CD4-positive, CD25-positive, alpha-beta regulatory T cell (primary cell): ENCODE results near the gene SLC5A9. TPM values are rescaled to one million over a fixed set of nuclear protein-coding genes. Genes with fewer than 3 reads are reported as not detected.
A peak's percentile ranks its signal among the peaks of the same experiment; 100 is the strongest.
"Not testable (repeated sequence)": the region's sequence is repeated elsewhere in the genome, so short reads cannot be mapped to it uniquely, and the experiment has no call there.

ENCODE experiments used
- ATAC-seq, 2 donors: fragments of 150-1000 bp; cut with Tn5 transposase; one replicate each; pipeline ENCODE4 v1.10.0; 2021; ENCODE audit warnings: low read depth in 2 of 2, moderate number of reproducible peaks in 2 of 2, moderate library complexity in 1 of 2
- DNase-seq, 3 donors: peaks; one replicate each; pipeline versions ENCODE4 v3.0.0 to v3.0.0-alpha.2; 2012 to 2022; ENCODE audit warnings: mixed read lengths in 1 of 3
- H3K27ac ChIP-seq: one replicate; pipeline ENCODE4 v1.7.0; 2013; ENCODE audit warnings: mild to moderate bottlenecking, low read length; ENCODE audit not compliant: insufficient read depth, poor library complexity, severe bottlenecking
- H3K27me3 ChIP-seq: one replicate; pipeline ENCODE4 v1.7.0; 2013; ENCODE audit warnings: low read length; ENCODE audit not compliant: control insufficient read depth, insufficient read depth
- H3K36me3 ChIP-seq: one replicate; pipeline ENCODE4 v1.7.0; 2013; ENCODE audit warnings: mild to moderate bottlenecking, low read length, moderate library complexity; ENCODE audit not compliant: control insufficient read depth, insufficient read depth
- H3K4me1 ChIP-seq: 2 replicates; pipeline ENCODE4 v1.7.0; 2013; ENCODE audit warnings: mild to moderate bottlenecking, low read length; ENCODE audit not compliant: insufficient read depth, control insufficient read depth, poor library complexity, severe bottlenecking
- H3K4me3 ChIP-seq: one replicate; pipeline ENCODE4 v1.7.0; 2013; ENCODE audit warnings: low read depth, mild to moderate bottlenecking, low read length, moderate library complexity
- H3K9me3 ChIP-seq, 2 experiments: 1 replicate in 1 of 2; 2 replicates in 1 of 2; pipeline ENCODE4 v1.7.0; 2013; ENCODE audit warnings: low read length in 2 of 2, mild to moderate bottlenecking in 1 of 2, moderate library complexity in 1 of 2; ENCODE audit not compliant: control insufficient read depth in 2 of 2
- H3K27ac Mint-ChIP-seq, 3 donors: one replicate each; pipeline ENCODE4 v1.8.0; 2020 to 2022; ENCODE audit warnings: mild to moderate bottlenecking in 3 of 3, mixed read lengths in 3 of 3, moderate library complexity in 2 of 3
- H3K27me3 Mint-ChIP-seq: one replicate; pipeline ENCODE4 v1.8.0; 2022; ENCODE audit warnings: mild to moderate bottlenecking, mixed read lengths
- H3K36me3 Mint-ChIP-seq: one replicate; pipeline ENCODE4 v1.8.0; 2020; ENCODE audit warnings: mixed read lengths
- H3K4me1 Mint-ChIP-seq, 4 donors: one replicate each; pipeline ENCODE4 v1.8.0; 2020 to 2022; ENCODE audit warnings: mixed read lengths in 4 of 4, mild to moderate bottlenecking in 1 of 4
- H3K4me3 Mint-ChIP-seq, 4 donors: one replicate each; pipeline ENCODE4 v1.8.0; 2020 to 2022; ENCODE audit warnings: mild to moderate bottlenecking in 4 of 4, mixed read lengths in 4 of 4, moderate library complexity in 3 of 4
- H3K9me3 Mint-ChIP-seq, 7 donors: one replicate each; pipeline ENCODE4 v1.8.0; 2020 to 2022; ENCODE audit warnings: mixed read lengths in 7 of 7, mild to moderate bottlenecking in 3 of 7, moderate library complexity in 2 of 7
- polyA plus RNA-seq, 4 donors: library from polyadenylated mRNA; unstranded; fragments of 300-500 nt; fragmentation: Illumina TruSeq; gene quantifications; one replicate each; pipeline ENCODE4 v1.2.3, GENCODE V29; 2021
- total RNA-seq: library from RNA; stranded (reverse); gene quantifications from one replicate; pipeline ENCODE4 v1.2.3, GENCODE V29; 2022

SLC5A9 gene
- total and polyA plus RNA-seq, 5 donors from 2014 or later = not detected

GRCh38 chr1:48205522-48205921 is 17.0 kb upstream of the SLC5A9 start:
- H3K27ac ChIP-seq = no peak overlapping the region
- no peaks in the 10 kb centered on the region for H3K36me3 ChIP-seq
- DNase-seq = no peak
- H3K9me3 ChIP-seq = no peaks in the 10 kb centered on the region
- no peaks in the 10 kb centered on the region for H3K9me3 Mint-ChIP-seq
- H3K4me1 Mint-ChIP-seq = peaks cover 0 to 4% (median 0%) of the 10 kb centered on the region in 4 donors
- no peak overlapping the region for H3K4me3 ChIP-seq
- no peaks in the 10 kb centered on the region for H3K36me3 Mint-ChIP-seq
- no peak for ATAC-seq
- H3K27me3 ChIP-seq = no peaks in the 10 kb centered on the region
- H3K27ac Mint-ChIP-seq = no peak overlapping the region
- H3K4me1 ChIP-seq = no peaks in the 10 kb centered on the region
- peaks cover 4% of the 10 kb centered on the region for H3K27me3 Mint-ChIP-seq
- H3K4me3 Mint-ChIP-seq = no peak overlapping the region

- no peak overlapping the region for H3K27ac Mint-ChIP-seq
- H3K4me3 Mint-ChIP-seq = no peak overlapping the region
- ATAC-seq = no peak
Measured at GRCh38 chr1:48206371-48206770, 16.1 kb upstream of the SLC5A9 start.

DNA sequence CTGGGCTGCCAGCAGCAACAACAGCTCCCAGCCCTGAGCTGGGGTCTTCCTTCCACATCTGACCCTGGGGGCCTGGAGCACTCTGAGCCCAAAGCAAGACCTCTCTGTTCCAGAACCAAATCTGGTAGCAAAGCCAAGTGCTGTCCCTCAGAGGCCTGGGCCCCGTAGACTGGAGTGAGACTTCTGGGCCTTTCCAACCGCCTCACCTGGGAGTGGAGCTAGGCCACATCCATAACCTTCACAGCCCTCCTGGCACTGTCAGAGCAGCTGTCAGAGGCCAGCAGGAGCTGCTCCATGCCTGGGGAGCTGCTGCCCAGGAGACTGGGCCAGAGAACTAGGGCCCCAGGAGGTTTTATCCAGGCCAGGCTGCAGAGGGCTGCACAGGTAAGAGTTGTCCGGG is 15.4 kb upstream of the SLC5A9 start:
- H3K27me3 ChIP-seq = no peaks in the 10 kb centered on the region
- Mint-ChIP-seq H3K27ac (no peak overlapping the region), H3K36me3 (no peaks in the 10 kb centered on the region), H3K4me3 (no peak overlapping the region), H3K4me1 (peaks cover 0 to 4% (median 0%) of the 10 kb centered on the region in 4 donors), H3K9me3 (peaks cover 0 to 2% (median 0%) of the 10 kb centered on the region in 7 donors), H3K27me3 (peaks cover 4% of the 10 kb centered on the region)
- H3K4me1 ChIP-seq = no peaks in the 10 kb centered on the region
- H3K27ac ChIP-seq = no peak overlapping the region
- no peak overlapping the region for H3K4me3 ChIP-seq
- ATAC-seq = no peak
- no peak for DNase-seq
- H3K9me3 ChIP-seq = no peaks in the 10 kb centered on the region
- H3K36me3 ChIP-seq = no peaks in the 10 kb centered on the region

More at GRCh38 chr1:48206371-48206770, 16.1 kb upstream of the SLC5A9 start:
- Histone ChIP-seq H3K27me3 (no peaks in the 10 kb centered on the region), H3K4me3 (no peak overlapping the region), H3K9me3 (no peaks in the 10 kb centered on the region), H3K4me1 (no peaks in the 10 kb centered on the region), H3K36me3 (no peaks in the 10 kb centered on the region), H3K27ac (no peak overlapping the region)
- Mint-ChIP-seq H3K27me3 (peaks cover 4% of the 10 kb centered on the region), H3K4me1 (peaks cover 0 to 4% (median 0%) of the 10 kb centered on the region in 4 donors), H3K36me3 (no peaks in the 10 kb centered on the region), H3K9me3 (peaks cover 0 to 2% (median 0%) of the 10 kb centered on the region in 7 donors)
- DNase-seq = no peak

DNA sequence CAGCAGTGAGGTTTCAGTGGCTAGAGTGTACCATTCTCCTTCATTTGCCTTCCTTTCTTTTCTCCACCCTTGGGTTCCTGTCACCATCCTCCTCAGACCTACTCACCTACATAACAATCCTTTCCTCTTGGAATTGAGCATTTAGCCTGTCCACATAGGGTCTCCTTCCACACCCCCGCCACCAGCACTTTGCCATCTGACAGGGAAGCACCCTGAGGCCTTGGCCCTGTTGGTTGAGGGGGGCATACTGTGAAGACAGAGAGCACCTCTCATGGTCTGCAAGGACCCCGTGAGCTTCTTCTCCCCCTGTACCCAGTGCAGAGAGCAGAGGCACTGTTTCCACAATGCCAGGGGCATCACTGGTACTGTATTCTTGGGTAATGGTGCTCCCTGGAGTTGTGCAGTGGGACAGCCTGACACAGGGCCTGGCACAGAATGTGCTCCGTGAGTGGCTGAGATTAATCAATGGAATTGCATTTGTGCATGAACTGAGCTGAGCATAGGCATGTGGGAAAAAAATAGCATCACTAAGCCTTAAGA is 14.9 kb upstream of the SLC5A9 start:
- Mint-ChIP-seq H3K27ac (no peak overlapping the region), H3K27me3 (peaks cover 5% of the 10 kb centered on the region), H3K4me3 (no peak overlapping the region), H3K4me1 (no peaks in the 10 kb centered on the region), H3K36me3 (no peaks in the 10 kb centered on the region), H3K9me3 (peaks cover 0 to 2% (median 0%) of the 10 kb centered on the region in 7 donors)
- Histone ChIP-seq H3K36me3 (no peaks in the 10 kb centered on the region), H3K4me3 (no peak overlapping the region), H3K27me3 (no peaks in the 10 kb centered on the region), H3K27ac (no peak overlapping the region), H3K9me3 (no peaks in the 10 kb centered on the region), H3K4me1 (no peaks in the 10 kb centered on the region)
- no peak for ATAC-seq
- DNase-seq = no peak

- DNase-seq (no peak), ATAC-seq (no peak)
- H3K9me3 Mint-ChIP-seq = peaks cover 0 to 2% (median 0%) of the 10 kb centered on the region in 7 donors
- H3K27me3 Mint-ChIP-seq = peaks cover 9% of the 10 kb centered on the region
- Histone ChIP-seq H3K4me1 (no peaks in the 10 kb centered on the region), H3K27me3 (no peaks in the 10 kb centered on the region), H3K27ac (no peak overlapping the region), H3K9me3 (no peaks in the 10 kb centered on the region), H3K4me3 (no peak overlapping the region), H3K36me3 (no peaks in the 10 kb centered on the region)
- H3K27ac Mint-ChIP-seq = no peak overlapping the region
- no peaks in the 10 kb centered on the region for H3K36me3 Mint-ChIP-seq
- no peak overlapping the region for H3K4me3 Mint-ChIP-seq
- no peaks in the 10 kb centered on the region for H3K4me1 Mint-ChIP-seq
Measured at GRCh38 chr1:48208251-48208650, 14.3 kb upstream of the SLC5A9 start.

- Histone ChIP-seq H3K9me3 (no peaks in the 10 kb centered on the region), H3K36me3 (no peaks in the 10 kb centered on the region), H3K27ac (no peak overlapping the region), H3K27me3 (no peaks in the 10 kb centered on the region), H3K4me1 (no peaks in the 10 kb centered on the region), H3K4me3 (no peak overlapping the region)
- peaks cover 0 to 4% (median 0%) of the 10 kb centered on the region in 7 donors for H3K9me3 Mint-ChIP-seq
- H3K4me3 Mint-ChIP-seq = no peak overlapping the region
- H3K36me3 Mint-ChIP-seq = no peaks in the 10 kb centered on the region
- no peak for ATAC-seq
- no peak for DNase-seq
- no peaks in the 10 kb centered on the region for H3K4me1 Mint-ChIP-seq
- peak overlapping the region in 1 of 3 donors; percentile 32 for H3K27ac Mint-ChIP-seq
- peaks cover 9% of the 10 kb centered on the region for H3K27me3 Mint-ChIP-seq
Measured at GRCh38 chr1:48208652-48209051, 13.9 kb upstream of the SLC5A9 start.

- ATAC-seq, H3K27me3 ChIP-seq, H3K4me3 Mint-ChIP-seq, H3K4me1 ChIP-seq, H3K36me3 Mint-ChIP-seq, H3K4me1 Mint-ChIP-seq, H3K27ac ChIP-seq, DNase-seq, H3K4me3 ChIP-seq, H3K27me3 Mint-ChIP-seq, H3K36me3 ChIP-seq, H3K9me3 Mint-ChIP-seq, H3K9me3 ChIP-seq: not testable (repeated sequence)
- peak overlapping the region in 1 of 3 donors; percentile 34 for H3K27ac Mint-ChIP-seq
Measured at GRCh38 chr1:48213462-48213861, 9.1 kb upstream of the SLC5A9 start.

DNA sequence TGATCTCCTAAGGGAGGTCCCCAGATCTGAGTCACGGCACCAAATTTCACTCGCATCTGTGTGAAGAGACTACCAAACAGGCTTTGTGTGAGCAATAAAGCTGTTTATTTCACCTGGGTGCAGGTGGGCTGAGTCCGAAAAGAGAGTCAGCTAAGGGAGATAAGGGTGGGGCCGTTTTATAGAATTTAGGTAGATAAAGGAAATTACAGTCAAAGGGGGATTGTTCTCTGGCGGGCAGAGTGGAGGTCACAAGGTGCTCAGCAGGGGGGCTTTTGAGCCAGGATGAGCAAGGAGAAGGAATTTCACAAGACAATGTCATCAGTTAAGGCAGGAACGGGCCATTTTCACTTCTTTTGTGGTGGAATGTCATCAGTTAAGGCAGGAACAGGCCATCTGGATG is 8.2 kb upstream of the SLC5A9 start:
- H3K36me3 Mint-ChIP-seq, H3K27me3 ChIP-seq, ATAC-seq, DNase-seq, H3K4me3 Mint-ChIP-seq, H3K27ac ChIP-seq, H3K27me3 Mint-ChIP-seq, H3K9me3 ChIP-seq, H3K4me3 ChIP-seq, H3K4me1 ChIP-seq, H3K9me3 Mint-ChIP-seq, H3K36me3 ChIP-seq, H3K4me1 Mint-ChIP-seq: not testable (repeated sequence)
- H3K27ac Mint-ChIP-seq = peak overlapping the region in 1 of 3 donors; percentile 21
